Renal pelvis (tissue), 4 donors: ENCODE data around the gene STUB1. TPM values are rescaled to one million over a fixed set of nuclear protein-coding genes. Genes with fewer than 3 reads are reported as not detected.

ENCODE experiments used
- DNase-seq: peaks from one replicate; pipeline ENCODE4 v3.0.0-alpha.2; 2013
- polyA plus RNA-seq, 3 donors: library from polyadenylated mRNA; unstranded; fragments of 120-200 nt; gene quantifications; one replicate each; pipeline ENCODE4 v1.2.1, GENCODE V29; 2013; ENCODE audit not compliant: insufficient read length in 3 of 3

The STUB1 gene
- polyA plus RNA-seq, 3 donors = 109 to 133 (median 128) TPM

- DNase-seq = no peak
Observed at GRCh38 chr16:676565-676902, 3.7 kb upstream of the STUB1 start.

- no peak for DNase-seq
Observed at GRCh38 chr16:676913-677312, 3.3 kb upstream of the STUB1 start.

- no peak for DNase-seq
Observed at GRCh38 chr16:677316-678190, 2.7 kb upstream of the STUB1 start.

- no peak for DNase-seq
Observed at GRCh38 chr16:678209-678857, 1.9 kb upstream of the STUB1 start.

GRCh38 chr16:678858-679813 is 1.1 kb upstream of the STUB1 start:
- DNase-seq = peak; percentile 65

GRCh38 chr16:680625-680945 is 375 bp downstream of the STUB1 start:
- no peak for DNase-seq

- no peak for DNase-seq
Observed at GRCh38 chr16:680967-681745, 946 bp downstream of the STUB1 start.

GRCh38 chr16:681746-682427 is 1.7 kb downstream of the STUB1 start:
- no peak for DNase-seq

- no peak for DNase-seq
Observed at GRCh38 chr16:682493-683395, 2.5 kb downstream of the STUB1 start.

GRCh38 chr16:683396-684070 is 3.3 kb downstream of the STUB1 start:
- no peak for DNase-seq

- peak; percentile 95 for DNase-seq
Observed at GRCh38 chr16:684071-684794, 4.0 kb downstream of the STUB1 start, which contains the start of gene JMJD8. Gene JMJD8 (minus strand): TSS chr16:684334. CDS start chr16:684319, 15 bp downstream.

- no peak for DNase-seq
Observed at GRCh38 chr16:684961-685696, 4.9 kb downstream of the STUB1 start.

GRCh38 chr16:685967-686366 is 5.8 kb downstream of the STUB1 start:
- DNase-seq = no peak

- no peak for DNase-seq
Observed at GRCh38 chr16:686459-687260, 6.5 kb downstream of the STUB1 start.

- no peak for DNase-seq
Observed at GRCh38 chr16:687499-687898, 7.3 kb downstream of the STUB1 start.

- no peak for DNase-seq
Observed at GRCh38 chr16:689175-689897, 9.1 kb downstream of the STUB1 start.
